Lower leg skin (tissue), 4 donors: ENCODE results near the gene SEPTIN7. TPM values are rescaled to one million over a fixed set of nuclear protein-coding genes. Genes with fewer than 3 reads are reported as not detected.

ENCODE experiments used
- DNase-seq, 2 donors: peaks; one replicate each; pipeline ENCODE4 v3.0.0-alpha.2; 2019; ENCODE audit warnings: low spot score in 2 of 2
- H3K4me3 ChIP-seq: fragments of 200-600 bp; sonication (generic); 2 replicates; pipeline ENCODE4 v1.5.1; 2017; ENCODE audit warnings: mild to moderate bottlenecking, low read depth; ENCODE audit not compliant: poor library complexity, severe bottlenecking
- CTCF ChIP-seq, 3 donors: fragments of 450-650 bp; IDR thresholded peaks; one replicate each; pipeline ENCODE4 v1.5.1; 2016; ENCODE audit warnings: antibody characterized with exemption in 3 of 3, mild to moderate bottlenecking in 3 of 3, moderate library complexity in 2 of 3
- POLR2A ChIP-seq, 2 donors: fragments of 450-650 bp; IDR thresholded peaks; one replicate each; pipeline ENCODE4 v1.6.1; 2016 to 2017; ENCODE audit warnings: antibody characterized with exemption in 2 of 2, mild to moderate bottlenecking in 1 of 2, moderate library complexity in 1 of 2
- WGBS, 2 donors: methylation state at CpG; one replicate each; pipeline ENCODE4 v1.1.5; 2018; 5-methylcytosine and 5-hydroxymethylcytosine counted together
- intact Hi-C: fragments of 100-400 bp; cut with DNase I; formaldehyde crosslinking; loops from one replicate; pipeline ENCODE4 v1.15.0; 2023; ENCODE audit warnings: low total_unique reads
- total RNA-seq, 4 donors: library from RNA; depleted of rRNA; stranded (reverse); fragments of >200 nt; gene quantifications; one replicate each; pipeline ENCODE4 v1.1.0, GENCODE V29; 2016

The SEPTIN7 gene
- total RNA-seq, 4 donors from 2014 or later, result 122 to 172 (median 148) TPM

DNA sequence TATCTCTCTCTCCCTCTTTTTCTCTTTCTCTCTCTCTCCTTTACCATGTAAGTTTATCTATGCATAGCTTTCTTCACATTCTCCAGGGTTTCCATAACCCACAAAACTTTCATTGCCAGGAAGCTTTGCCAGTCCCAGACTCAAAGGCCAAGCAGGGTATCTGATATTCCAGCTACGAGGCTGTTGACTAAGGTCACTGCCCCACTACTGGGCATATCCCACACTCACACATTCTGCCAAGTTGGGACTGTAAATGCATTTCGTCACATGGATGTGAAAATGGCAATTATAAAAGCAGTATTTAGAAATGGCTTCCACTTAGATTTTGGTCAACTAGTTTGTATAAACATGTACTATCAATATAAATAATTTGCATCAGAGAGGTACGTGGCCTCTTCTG is 43.3 kb upstream of the SEPTIN7 start:
- intact Hi-C loops, result no loop called here
- DNase-seq, result no peak
- H3K4me3 ChIP-seq, result no peak overlapping the region
- 78 to 84% methylated on average over 3 of the region's 3 CpGs for WGBS, 2 donors
- no peak for TF ChIP-seq POLR2A (IDR thresholded peaks at IDR 0.05)
- no peak for TF ChIP-seq CTCF (IDR thresholded peaks at IDR 0.05)

- intact Hi-C loops, result no loop called here
- DNase-seq, result no peak
- H3K4me3 ChIP-seq, result no peak overlapping the region
- 63% methylated on average over 2 of the region's 2 CpGs for WGBS, 2 donors
- TF ChIP-seq CTCF (IDR thresholded peaks at IDR 0.05) (no peak), POLR2A (IDR thresholded peaks at IDR 0.05) (no peak)
Observed at GRCh38 chr7:35758421-35758820, 42.4 kb upstream of the SEPTIN7 start.

DNA sequence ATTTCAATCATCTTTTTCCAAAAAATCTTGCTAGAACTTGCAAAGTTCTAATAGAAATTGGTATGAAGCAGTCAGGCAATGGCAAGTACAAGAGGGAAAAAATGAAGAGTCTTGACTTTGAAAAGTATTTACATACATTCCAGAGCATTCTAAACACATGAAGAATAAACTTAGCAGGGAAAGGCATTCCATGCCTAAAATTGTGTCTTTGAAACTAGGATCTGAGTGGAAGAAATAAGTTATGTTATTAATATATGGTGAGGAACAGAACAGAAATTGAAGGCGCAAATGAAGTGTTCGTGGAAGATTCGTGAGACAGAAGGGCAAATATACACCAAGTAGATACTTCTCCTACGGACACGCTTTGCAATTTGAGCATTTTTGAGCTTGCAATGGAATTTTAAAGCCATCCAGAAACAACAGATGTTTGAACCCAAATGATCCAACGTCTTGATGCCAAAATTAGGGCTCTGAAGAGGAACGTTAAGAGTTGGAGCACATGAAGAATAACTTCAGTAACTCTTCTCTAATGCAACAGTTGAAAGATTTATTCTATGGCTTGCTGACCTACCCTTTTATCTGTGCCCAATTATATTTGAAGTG is 40.6 kb upstream of the SEPTIN7 start:
- intact Hi-C loops, result no loop called here
- no peak for DNase-seq
- no peak overlapping the region for H3K4me3 ChIP-seq
- 43 to 51% methylated on average over 7 of the region's 7 CpGs for WGBS, 2 donors
- TF ChIP-seq CTCF (IDR thresholded peaks at IDR 0.05) (no peak), POLR2A (IDR thresholded peaks at IDR 0.05) (no peak)

- H3K4me3 ChIP-seq, result no peak overlapping the region
- no peak for TF ChIP-seq CTCF (IDR thresholded peaks at IDR 0.05)
- 46 to 59% methylated on average over 4 of the region's 4 CpGs for WGBS, 2 donors
- DNase-seq, result no peak
- intact Hi-C loops, result loop anchor here (2.0 kb wide), 1 partner anchor 59 kb away; no protein-coding TSS in a partner anchor
Observed at GRCh38 chr7:35761871-35762677, 38.8 kb upstream of the SEPTIN7 start.

DNA sequence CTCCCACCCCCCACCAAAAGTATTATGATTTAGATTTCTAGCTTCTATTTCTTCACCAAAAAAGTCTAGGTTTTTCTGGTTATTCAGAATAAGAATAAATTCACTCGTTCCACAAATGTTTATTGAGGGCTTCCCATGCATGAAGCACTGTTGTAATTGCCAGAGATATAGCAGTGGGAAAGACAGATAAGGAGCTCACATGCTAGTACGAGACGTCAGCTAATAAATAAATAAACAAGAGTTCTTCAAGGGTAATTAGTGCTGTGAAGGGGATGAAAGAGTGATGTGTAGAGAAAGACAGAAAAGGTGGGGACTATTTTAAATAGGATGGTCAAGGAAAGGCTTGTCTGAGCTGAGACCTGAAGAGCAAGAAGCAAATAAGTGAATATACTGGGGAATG is 38.1 kb upstream of the SEPTIN7 start:
- intact Hi-C loops, result loop anchor here (2.0 kb wide), 1 partner anchor 60 kb away; no protein-coding TSS in a partner anchor
- no peak overlapping the region for H3K4me3 ChIP-seq
- WGBS, 2 donors, result 47 to 50% methylated on average over 3 of the region's 3 CpGs

More for the DNA sequence above, 38.1 kb upstream of the SEPTIN7 start:
- no peak for DNase-seq
- no peak for TF ChIP-seq POLR2A (IDR thresholded peaks at IDR 0.05)
- no peak for TF ChIP-seq CTCF (IDR thresholded peaks at IDR 0.05)
